AG04449 (cell line): ENCODE measurements around the gene CLEC2B.

Source experiments
- CTCF ChIA-PET: fragments of 350-600 bp; formaldehyde crosslinking; extraction: SDS; loops from one replicate; lab custom pipeline; 2021; ENCODE audit warnings: antibody characterized with exemption; lab: Yijun Ruan, JAX
- POLR2A ChIA-PET: fragments of 400-600, 350-600 bp; formaldehyde crosslinking; extraction: SDS; loops from one replicate; lab custom pipeline; 2020; ENCODE audit warnings: antibody characterized with exemption, inconsistent platforms; lab: Yijun Ruan, JAX
- DNase-seq: peaks from one replicate; pipeline ENCODE4 v3.0.0-alpha.2; 2010; ENCODE audit warnings: low read depth, low spot score
- H3K4me3 ChIP-seq: 2 replicates; pipeline ENCODE4 v1.5.1; 2011; ENCODE audit warnings: low read depth, mild to moderate bottlenecking, control low read depth, low read length
- TF ChIP-seq, protein P1 (sequence below): IDR thresholded peaks from one replicate; pipeline ENCODE4 v1.5.1; 2011; ENCODE audit warnings: mild to moderate bottlenecking, moderate library complexity, low read length, control low read depth, inconsistent platforms; ENCODE audit not compliant: insufficient read depth; ENCODE audit errors: missing control alignments

Gene CLEC2B

DNA sequence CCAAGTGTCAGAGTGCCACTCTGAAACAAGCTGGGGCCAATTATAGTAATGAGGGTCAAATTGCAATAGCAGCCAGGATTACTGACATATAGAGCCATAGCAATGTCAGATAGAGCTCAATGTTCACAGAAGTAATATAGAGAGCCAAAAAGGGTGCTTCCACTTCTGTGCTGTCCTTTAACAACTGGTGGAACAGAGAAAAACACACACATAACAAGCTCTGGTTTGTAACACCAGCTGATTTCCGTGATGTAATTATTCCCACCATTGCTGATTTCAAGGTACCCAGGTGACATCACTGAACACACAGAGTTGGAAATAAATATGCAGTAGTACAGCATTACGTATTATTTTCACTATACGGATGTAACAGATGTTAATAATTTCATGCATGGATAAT, 3.0 kb upstream of the CLEC2B start:
- TF ChIP-seq, protein P1, sequence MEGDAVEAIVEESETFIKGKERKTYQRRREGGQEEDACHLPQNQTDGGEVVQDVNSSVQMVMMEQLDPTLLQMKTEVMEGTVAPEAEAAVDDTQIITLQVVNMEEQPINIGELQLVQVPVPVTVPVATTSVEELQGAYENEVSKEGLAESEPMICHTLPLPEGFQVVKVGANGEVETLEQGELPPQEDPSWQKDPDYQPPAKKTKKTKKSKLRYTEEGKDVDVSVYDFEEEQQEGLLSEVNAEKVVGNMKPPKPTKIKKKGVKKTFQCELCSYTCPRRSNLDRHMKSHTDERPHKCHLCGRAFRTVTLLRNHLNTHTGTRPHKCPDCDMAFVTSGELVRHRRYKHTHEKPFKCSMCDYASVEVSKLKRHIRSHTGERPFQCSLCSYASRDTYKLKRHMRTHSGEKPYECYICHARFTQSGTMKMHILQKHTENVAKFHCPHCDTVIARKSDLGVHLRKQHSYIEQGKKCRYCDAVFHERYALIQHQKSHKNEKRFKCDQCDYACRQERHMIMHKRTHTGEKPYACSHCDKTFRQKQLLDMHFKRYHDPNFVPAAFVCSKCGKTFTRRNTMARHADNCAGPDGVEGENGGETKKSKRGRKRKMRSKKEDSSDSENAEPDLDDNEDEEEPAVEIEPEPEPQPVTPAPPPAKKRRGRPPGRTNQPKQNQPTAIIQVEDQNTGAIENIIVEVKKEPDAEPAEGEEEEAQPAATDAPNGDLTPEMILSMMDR: no peak
- POLR2A ChIA-PET: no interaction called here
- H3K4me3 ChIP-seq: no peak overlapping the region
- no peak for DNase-seq
- CTCF ChIA-PET: interaction anchor here (1.4 kb wide), 1 partner anchor 121 kb away, joined by 3 read pairs; no protein-coding TSS in a partner anchor

DNA sequence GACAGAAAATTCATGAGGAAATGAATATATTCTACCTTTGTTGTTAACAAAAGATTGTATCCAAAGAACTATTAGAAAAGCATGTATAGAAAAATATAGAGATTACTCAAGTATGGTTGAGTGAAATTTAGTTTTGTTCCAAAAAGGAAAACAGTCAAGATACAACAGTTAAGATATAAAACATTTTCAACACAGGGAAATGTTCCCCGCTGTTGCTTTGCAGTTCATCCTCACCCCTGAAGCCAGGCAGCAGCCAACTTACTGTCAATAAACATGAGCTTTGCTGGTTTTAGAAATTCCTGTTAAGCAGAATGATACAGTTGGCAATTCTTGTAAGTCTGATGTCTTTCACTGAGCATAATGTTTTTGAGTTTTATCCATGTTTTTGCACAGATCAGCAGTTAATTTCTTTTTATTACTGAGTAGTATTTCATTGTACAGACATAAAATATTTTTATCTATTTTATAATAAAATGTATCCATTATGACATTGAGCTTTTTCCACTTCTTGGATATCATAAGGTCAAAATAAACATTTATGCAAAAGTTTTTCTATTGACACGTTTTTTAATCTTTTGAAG, 1.2 kb upstream of the CLEC2B start:
- CTCF ChIA-PET: no interaction called here
- TF ChIP-seq, protein P1: no peak
- POLR2A ChIA-PET: no interaction called here
- DNase-seq: no peak
- no peak overlapping the region for H3K4me3 ChIP-seq

DNA sequence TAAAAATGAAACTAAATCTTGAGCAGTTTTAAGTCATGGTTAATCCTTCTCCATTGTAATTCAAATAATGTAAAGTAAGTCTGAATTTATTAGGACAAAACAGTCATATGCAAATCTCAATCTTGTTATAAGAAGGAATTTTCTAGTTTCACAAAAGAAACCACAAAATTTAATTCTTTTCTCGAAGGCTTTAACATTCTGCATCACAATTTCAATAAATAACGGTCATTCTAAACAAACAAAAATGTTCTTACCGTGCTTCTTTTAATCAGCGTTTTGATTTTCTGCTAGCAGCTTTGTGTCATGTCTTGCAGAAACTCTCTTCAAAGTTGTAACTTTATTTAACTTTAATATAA, 225 bp downstream of the CLEC2B start:
- TF ChIP-seq, protein P1: no peak
- POLR2A ChIA-PET: no interaction called here
- no peak overlapping the region for H3K4me3 ChIP-seq
- CTCF ChIA-PET: no interaction called here
- no peak for DNase-seq

DNA sequence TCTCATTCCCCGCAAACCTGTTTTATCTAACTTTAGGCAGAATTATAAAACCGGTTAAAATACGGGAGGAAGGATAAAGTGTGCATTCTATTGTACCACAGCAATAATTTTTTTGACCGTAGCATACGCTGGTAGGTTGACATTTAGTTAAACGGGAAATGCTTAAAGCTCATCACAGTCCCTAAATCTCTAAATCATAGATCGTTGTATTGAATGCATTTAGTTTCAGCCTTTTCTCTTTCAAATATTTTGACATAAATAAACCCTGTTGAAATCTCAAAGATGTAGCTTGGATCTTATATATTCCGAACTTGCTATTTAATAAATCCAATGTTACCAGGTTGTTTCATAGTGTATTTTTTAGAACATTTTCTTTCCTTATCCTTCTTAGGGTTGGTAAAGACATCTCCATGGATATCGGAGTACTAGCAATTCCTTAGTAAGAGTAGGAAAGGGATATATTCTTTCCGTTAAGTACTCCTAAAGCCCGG, 798 bp downstream of the CLEC2B start:
- POLR2A ChIA-PET: no interaction called here
- TF ChIP-seq, protein P1: no peak
- no peak overlapping the region for H3K4me3 ChIP-seq
- CTCF ChIA-PET: interaction anchor here (1.7 kb wide), 1 partner anchor 118 kb away, joined by 3 read pairs; no protein-coding TSS in a partner anchor
- no peak for DNase-seq

DNA sequence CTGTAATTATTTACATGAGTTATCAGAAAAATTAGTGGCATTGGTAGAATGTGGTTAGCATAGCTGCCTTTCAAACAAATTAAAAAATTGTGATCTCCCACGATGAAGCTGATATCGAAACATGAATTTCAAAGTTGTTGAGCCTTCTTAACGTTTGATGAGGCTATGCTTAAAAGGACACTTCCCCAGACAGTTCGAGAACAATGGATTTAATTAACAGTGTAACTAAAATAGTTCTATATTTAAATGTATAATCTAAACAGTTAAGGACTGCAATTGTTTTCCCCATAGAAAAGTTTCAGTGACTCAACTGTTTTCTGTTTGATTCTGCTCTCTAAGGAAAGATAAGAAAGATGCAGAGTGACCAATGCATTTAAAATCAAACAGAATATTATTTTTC, 1.6 kb downstream of the CLEC2B start:
- TF ChIP-seq, protein P1: no peak
- DNase-seq: no peak
- CTCF ChIA-PET: interaction anchor here (0.8 to 1.7 kb wide), 2 partner anchors 22 to 117 kb away, joined by 3 read pairs; no protein-coding TSS in a partner anchor
- POLR2A ChIA-PET: no interaction called here
- H3K4me3 ChIP-seq: no peak overlapping the region

DNA sequence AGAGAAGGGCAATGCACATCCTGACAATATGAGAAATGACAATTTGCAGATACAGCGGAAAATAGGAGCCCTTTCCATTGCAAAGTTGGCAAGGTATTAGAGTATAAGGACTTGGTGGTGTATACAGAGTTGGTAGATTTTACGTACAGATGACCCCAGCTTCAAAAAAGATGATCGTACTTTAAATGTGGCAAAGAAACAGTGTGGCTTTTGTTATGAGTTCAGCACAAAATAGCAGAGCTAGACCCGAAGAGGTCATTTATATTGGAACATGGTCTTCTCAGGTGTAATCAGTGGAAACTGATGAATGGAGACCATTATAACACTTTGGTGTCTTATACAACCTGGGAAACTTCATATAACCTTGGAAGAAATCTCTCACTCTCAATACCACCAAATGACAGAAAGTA, 2.3 kb downstream of the CLEC2B start:
- TF ChIP-seq, protein P1: no peak
- DNase-seq: no peak
- ChIA-PET POLR2A (no interaction called here), CTCF (interaction anchor here (0.8 to 1.7 kb wide), 2 partner anchors 21 to 117 kb away, joined by 3 read pairs; no protein-coding TSS in a partner anchor)
- H3K4me3 ChIP-seq: no peak overlapping the region
